Upper lobe of left lung (tissue), 6 donors: ENCODE results near the gene REEP6. TPM values are rescaled to one million over a fixed set of nuclear protein-coding genes. Genes with fewer than 3 reads are reported as not detected.

ENCODE experiments used
- ATAC-seq, 2 donors: fragments of 200-7000 bp; cut with Tn5 transposase; one replicate each; pipeline ENCODE4 v1.9.1; 2022; ENCODE audit warnings: mild to moderate bottlenecking in 2 of 2, moderate library complexity in 2 of 2; ENCODE audit not compliant: low FRiP score in 2 of 2
- DNase-seq, 2 donors: peaks; one replicate each; pipeline ENCODE4 v3.0.0-alpha.2; 2019 to 2020
- H3K27ac ChIP-seq, 4 donors: fragments of 200-600 bp; sonication (generic); one replicate each; pipeline ENCODE4 v1.5.1; 2016 to 2019
- H3K27me3 ChIP-seq, 4 donors: fragments of 200-600 bp; sonication (generic); one replicate each; pipeline ENCODE4 v1.5.1; 2017 to 2019
- H3K36me3 ChIP-seq, 4 donors: fragments of 200-600 bp; sonication (generic); one replicate each; pipeline ENCODE4 v1.5.1; 2016 to 2019
- H3K4me1 ChIP-seq, 4 donors: fragments of 200-600 bp; sonication (generic); one replicate each; pipeline ENCODE4 v1.5.1; 2018 to 2019
- H3K4me3 ChIP-seq, 4 donors: fragments of 200-600 bp; sonication (generic); one replicate each; pipeline ENCODE4 v1.5.1; 2017 to 2019; ENCODE audit warnings: mild to moderate bottlenecking in 2 of 4, moderate library complexity in 1 of 4
- H3K9me3 ChIP-seq, 4 donors: fragments of 200-600 bp; sonication (generic); one replicate each; pipeline ENCODE4 v1.5.1; 2018 to 2019
- EP300 ChIP-seq, 4 donors: sonication (generic); formaldehyde crosslinking; IDR thresholded peaks; one replicate each; pipeline ENCODE4 v1.5.1; 2017; ENCODE audit warnings: antibody characterized with exemption in 4 of 4, control low read depth in 2 of 4
- POLR2A ChIP-seq, 4 donors: fragments of 450-650 bp; IDR thresholded peaks; one replicate each; pipeline ENCODE4 v1.5.1; 2016 to 2017; ENCODE audit warnings: antibody characterized with exemption in 4 of 4, mild to moderate bottlenecking in 2 of 4
- POLR2AphosphoS5 ChIP-seq, 2 donors: sonication (generic); formaldehyde crosslinking; IDR thresholded peaks; one replicate each; pipeline ENCODE4 v1.5.1; 2017; ENCODE audit warnings: antibody characterized with exemption in 2 of 2
- WGBS, 2 donors: methylation state at CpG; one replicate each; pipeline ENCODE4 v1.1.5; 2017 to 2018; 5-methylcytosine and 5-hydroxymethylcytosine counted together
- total RNA-seq, 6 donors: library from RNA; depleted of rRNA in 4 of 6; stranded (reverse); fragments of >200 nt in 4 of 6; gene quantifications; one replicate each; pipeline versions ENCODE4 v1.1.0 to v1.2.1, GENCODE V29; 2016 to 2021
- TF ChIP-seq, protein P1 (sequence below), 6 experiments: fragments of 450-650 bp in 4 of 6; fragments of 200-600 bp in 2 of 6; sonication (generic) in 2 of 6; IDR thresholded peaks; one replicate each; pipeline ENCODE4 v1.5.1; 2016 to 2019; ENCODE audit warnings: antibody characterized with exemption in 6 of 6
- donor health status: DM: no; HTN: no; CAD: no; lungs with moderate emphysema.
- donor health status: DM: no; HTN: yes; CAD: no; lungs with severe emphysema.

The REEP6 gene
- total RNA-seq, result 1 to 10 TPM; 2.0 to 7.8 (median 3.1) TPM

DNA sequence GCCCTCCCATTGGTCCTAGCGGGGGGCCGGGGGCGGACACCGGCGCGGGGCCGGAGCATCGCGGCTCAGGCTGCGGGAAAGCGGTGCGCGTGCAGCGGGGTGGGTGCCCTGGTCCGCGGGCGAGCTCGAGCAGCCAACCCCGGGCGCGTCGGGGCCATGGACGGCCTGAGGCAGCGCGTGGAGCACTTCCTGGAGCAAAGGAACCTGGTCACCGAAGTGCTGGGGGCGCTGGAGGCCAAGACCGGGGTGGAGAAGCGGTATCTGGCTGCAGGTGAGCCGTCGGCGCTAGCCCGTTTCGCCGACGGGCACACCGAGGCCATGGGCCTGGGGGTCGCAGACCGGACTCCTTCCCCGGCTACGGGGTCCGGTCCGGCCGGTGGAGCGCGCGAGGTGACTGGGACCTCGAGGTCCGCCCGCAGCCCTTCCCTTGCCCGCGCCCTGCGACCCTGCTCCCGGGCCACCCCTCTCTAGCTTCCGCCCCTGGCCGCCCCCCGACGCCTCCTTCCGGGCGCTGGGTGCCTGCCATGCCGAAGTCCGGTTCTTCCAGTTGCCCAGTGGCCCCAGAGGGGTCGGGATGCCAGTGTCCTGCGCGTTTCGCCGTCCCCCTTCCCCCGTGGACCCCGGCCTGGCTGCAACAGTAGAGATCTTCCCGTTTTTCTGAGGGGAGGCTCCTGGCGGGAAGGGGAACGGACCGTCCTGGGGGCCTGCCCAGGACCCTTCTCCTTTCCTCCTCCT lies at the start of gene REEP6:
Gene REEP6, plus strand, starts transcription at position 68 of the 735 bp plus-strand sequence. Its CDS starts 89 bp downstream, at position 157.
- no peak for TF ChIP-seq EP300 (IDR thresholded peaks at IDR 0.05)
- TF ChIP-seq, protein P1, sequence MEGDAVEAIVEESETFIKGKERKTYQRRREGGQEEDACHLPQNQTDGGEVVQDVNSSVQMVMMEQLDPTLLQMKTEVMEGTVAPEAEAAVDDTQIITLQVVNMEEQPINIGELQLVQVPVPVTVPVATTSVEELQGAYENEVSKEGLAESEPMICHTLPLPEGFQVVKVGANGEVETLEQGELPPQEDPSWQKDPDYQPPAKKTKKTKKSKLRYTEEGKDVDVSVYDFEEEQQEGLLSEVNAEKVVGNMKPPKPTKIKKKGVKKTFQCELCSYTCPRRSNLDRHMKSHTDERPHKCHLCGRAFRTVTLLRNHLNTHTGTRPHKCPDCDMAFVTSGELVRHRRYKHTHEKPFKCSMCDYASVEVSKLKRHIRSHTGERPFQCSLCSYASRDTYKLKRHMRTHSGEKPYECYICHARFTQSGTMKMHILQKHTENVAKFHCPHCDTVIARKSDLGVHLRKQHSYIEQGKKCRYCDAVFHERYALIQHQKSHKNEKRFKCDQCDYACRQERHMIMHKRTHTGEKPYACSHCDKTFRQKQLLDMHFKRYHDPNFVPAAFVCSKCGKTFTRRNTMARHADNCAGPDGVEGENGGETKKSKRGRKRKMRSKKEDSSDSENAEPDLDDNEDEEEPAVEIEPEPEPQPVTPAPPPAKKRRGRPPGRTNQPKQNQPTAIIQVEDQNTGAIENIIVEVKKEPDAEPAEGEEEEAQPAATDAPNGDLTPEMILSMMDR (IDR thresholded peaks at IDR 0.05), result peak in 1 of 6 experiments; percentile 27
- no peak for TF ChIP-seq POLR2AphosphoS5 (IDR thresholded peaks at IDR 0.05)
- TF ChIP-seq POLR2A (IDR thresholded peaks at IDR 0.05), result peak in 1 of 4 donors; percentile 54
- no peak for ATAC-seq
- peak within 1 kb of the TSS; percentile 52 to 83 (median 68) for H3K27ac ChIP-seq

DNA sequence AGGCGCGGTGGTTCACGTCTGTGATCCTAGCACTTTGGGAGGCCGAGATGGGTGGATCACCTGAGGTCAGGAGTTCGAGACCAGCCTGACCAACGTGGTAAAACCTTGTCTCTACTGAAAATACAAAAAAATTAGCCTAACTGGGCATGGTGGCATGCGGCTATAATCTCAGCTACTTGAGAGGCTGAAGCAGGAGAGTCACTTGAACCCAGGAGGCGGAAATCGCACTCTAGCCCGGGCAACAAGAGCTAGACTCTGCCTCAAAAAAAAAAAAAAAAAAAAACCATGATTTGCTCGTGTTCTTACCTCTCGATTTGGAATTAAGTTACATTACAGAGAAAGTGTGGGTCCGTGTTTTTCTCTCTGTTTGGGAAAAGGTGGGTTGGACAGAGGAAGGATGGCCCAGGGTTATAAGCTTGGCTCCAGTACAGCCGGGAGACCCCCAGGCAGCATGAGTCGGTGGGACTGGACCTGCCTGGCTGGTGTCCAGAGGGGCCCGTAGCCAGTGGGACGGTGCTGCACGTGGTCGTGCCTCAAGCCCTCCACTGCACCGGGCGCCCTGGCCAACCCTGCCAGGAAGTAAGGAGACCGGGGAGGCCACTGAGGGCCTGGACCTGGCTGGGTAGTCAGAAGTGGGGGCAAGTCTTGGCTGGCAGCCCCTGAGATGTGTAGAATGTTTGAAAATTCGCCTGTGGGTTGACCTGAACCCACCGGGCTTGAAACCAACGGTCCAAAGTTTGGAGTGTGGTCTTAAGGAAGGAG lies 49.1 kb upstream of the REEP6 start:
- Histone ChIP-seq H3K36me3 (peaks cover 21 to 37% (median 30%) of the 10 kb centered on the region in 4 donors), H3K27me3 (peaks cover 0 to 17% (median 13%) of the 10 kb centered on the region in 4 donors), H3K4me1 (peaks cover 37 to 53% (median 45%) of the 10 kb centered on the region in 4 donors), H3K27ac (no peak overlapping the region), H3K4me3 (no peak overlapping the region), H3K9me3 (no peaks in the 10 kb centered on the region)
- DNase-seq, result peak in 1 of 2 donors; percentile 64
- 87 to 88% methylated on average over 23 to 25 of the region's 25 CpGs for WGBS, 2 donors
- TF ChIP-seq EP300 (IDR thresholded peaks at IDR 0.05), result no peak
- TF ChIP-seq, protein P1 (IDR thresholded peaks at IDR 0.05), result no peak
- no peak for TF ChIP-seq POLR2A (IDR thresholded peaks at IDR 0.05)
- no peak for TF ChIP-seq POLR2AphosphoS5 (IDR thresholded peaks at IDR 0.05)
- ATAC-seq, result no peak

More for the DNA sequence above, at the start of gene REEP6:
- DNase-seq, result peak in 1 of 2 donors; percentile 89
- H3K36me3 ChIP-seq, result no peaks in the 10 kb centered on the region
- 4 to 14% methylated on average over 13 to 46 of the region's 73 CpGs for WGBS, 2 donors
- no peaks in the 10 kb centered on the region for H3K9me3 ChIP-seq
- H3K27me3 ChIP-seq, result no peaks in the 10 kb centered on the region
- H3K4me3 ChIP-seq, result peak within 1 kb of the TSS; percentile 38 to 69 (median 62)
- peaks cover 14 to 23% (median 19%) of the 10 kb centered on the region in 4 donors for H3K4me1 ChIP-seq

DNA sequence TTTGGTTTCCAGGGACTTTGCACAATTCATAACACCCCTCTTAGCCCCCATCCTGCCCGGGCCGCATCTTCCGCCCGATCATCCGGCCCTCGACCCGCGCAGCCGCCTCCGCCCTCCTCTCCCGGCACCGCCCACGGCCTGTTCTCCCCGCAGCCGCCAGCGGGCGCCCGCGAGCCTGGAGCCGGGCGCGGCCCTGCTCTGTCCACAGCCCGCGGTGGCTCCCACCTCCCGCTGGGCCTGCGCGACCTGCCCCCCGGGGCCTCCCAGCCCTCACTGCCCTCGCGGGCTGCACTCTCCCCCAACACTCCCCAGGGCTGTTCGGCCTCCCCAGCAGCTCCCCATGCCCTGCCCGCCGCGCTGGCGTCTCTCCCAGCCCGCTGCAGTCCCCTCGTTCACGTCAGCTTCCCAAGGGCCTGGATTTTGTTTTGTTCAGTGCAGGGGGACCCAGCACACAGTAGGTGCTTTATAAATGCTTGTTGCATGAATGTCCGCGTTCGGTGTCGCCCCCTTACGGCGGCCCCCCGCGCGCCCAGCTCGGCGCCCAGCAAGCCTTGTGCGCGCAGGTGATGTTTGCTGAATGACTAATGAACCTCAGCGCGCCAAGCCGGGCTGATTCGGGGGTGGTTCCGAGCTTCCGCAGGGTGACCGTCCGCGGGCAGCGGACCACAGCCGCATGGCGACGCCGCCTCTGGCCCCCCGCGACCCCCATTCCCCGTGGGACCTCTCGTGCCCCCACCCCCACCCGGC lies 45.6 kb upstream of the REEP6 start:
- peaks cover under 1 to 45% (median 32%) of the 10 kb centered on the region in 4 donors for H3K27me3 ChIP-seq
- TF ChIP-seq, protein P1 (IDR thresholded peaks at IDR 0.05), result peak; percentile 93 to 97 (median 95)
- TF ChIP-seq POLR2A (IDR thresholded peaks at IDR 0.05), result no peak
- no peaks in the 10 kb centered on the region for H3K9me3 ChIP-seq
- ATAC-seq, result peak; percentile 90 to 95
- peak overlapping the region in 3 of 4 donors; percentile 36 to 50 (median 45) for H3K4me3 ChIP-seq
- peak; percentile 74 to 96 for DNase-seq
- peaks cover 22 to 43% (median 28%) of the 10 kb centered on the region in 4 donors for H3K4me1 ChIP-seq
- WGBS, 2 donors, result 3 to 4% methylated on average over 32 to 34 of the region's 70 CpGs
- peaks cover 15 to 27% (median 23%) of the 10 kb centered on the region in 4 donors for H3K36me3 ChIP-seq
- H3K27ac ChIP-seq, result peak overlapping the region in 2 of 4 donors; percentile 28 to 31

DNA sequence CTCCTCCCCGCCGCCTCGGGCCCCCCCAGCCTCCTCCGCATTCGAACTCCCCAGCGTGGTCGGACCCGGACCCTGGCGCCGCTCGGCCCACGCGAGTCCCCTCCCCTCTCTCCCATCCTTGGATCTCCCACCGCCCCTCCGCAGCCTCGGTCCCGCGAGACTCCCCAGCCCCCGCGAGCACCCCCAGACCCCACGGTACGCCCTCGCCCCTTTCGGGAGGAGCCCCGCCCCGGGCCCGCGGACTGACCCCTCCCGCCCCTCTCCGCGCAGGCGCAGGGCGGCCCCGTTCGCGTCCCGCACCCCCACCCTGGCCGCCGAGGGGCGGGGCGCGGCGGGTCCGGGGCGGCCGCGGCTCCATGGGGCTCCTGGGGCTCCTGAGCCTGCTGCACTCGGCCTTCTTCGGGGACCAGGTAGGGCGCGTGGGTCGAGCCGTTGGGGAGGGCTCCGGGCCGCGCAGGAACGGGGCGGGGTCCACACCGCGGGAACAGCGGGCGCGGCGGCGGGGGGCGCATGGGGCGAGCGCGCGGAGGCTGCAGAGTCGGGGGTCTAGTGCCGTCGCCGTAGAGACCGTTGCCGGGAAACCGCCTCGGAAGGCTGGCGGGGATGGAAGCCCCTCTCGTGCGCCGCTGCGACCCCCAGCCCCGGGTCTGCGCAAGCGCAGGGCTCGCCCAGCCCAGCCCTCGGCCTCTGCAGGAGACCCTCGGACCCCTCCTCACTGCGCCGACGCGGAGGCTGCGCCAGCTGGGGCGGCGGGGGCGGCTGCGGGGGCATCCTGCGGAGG lies 44.9 kb upstream of the REEP6 start:
- Histone ChIP-seq H3K9me3 (no peaks in the 10 kb centered on the region), H3K27ac (no peak overlapping the region), H3K36me3 (peaks cover 7 to 20% (median 15%) of the 10 kb centered on the region in 4 donors), H3K4me3 (peak overlapping the region in 3 of 4 donors; percentile 36 to 50 (median 45)), H3K4me1 (peaks cover 22 to 36% (median 26%) of the 10 kb centered on the region in 4 donors), H3K27me3 (peaks cover 3 to 53% (median 38%) of the 10 kb centered on the region in 4 donors)
- WGBS, 2 donors, result 8% methylated on average over 27 of the region's 99 CpGs; no CpG with 5 or more reads in 1 of the 2 donors
- peak in 1 of 2 donors; percentile 87 for DNase-seq
- ATAC-seq, result peak in 1 of 2 donors; percentile 34
- TF ChIP-seq, protein P1 (IDR thresholded peaks at IDR 0.05), result no peak
- TF ChIP-seq EP300 (IDR thresholded peaks at IDR 0.05) (no peak), POLR2AphosphoS5 (IDR thresholded peaks at IDR 0.05) (no peak), POLR2A (IDR thresholded peaks at IDR 0.05) (no peak)
